ENCODE data around the gene LY6G6D. TPM values are rescaled to one million over a fixed set of nuclear protein-coding genes. Genes with fewer than 3 reads are reported as not detected.

LY6G6D gene
- total and polyA plus RNA-seq, 2 donors (not counting 3 experiments of a cell fraction or from before 2014, with no cell fraction given) = not detected

DNA sequence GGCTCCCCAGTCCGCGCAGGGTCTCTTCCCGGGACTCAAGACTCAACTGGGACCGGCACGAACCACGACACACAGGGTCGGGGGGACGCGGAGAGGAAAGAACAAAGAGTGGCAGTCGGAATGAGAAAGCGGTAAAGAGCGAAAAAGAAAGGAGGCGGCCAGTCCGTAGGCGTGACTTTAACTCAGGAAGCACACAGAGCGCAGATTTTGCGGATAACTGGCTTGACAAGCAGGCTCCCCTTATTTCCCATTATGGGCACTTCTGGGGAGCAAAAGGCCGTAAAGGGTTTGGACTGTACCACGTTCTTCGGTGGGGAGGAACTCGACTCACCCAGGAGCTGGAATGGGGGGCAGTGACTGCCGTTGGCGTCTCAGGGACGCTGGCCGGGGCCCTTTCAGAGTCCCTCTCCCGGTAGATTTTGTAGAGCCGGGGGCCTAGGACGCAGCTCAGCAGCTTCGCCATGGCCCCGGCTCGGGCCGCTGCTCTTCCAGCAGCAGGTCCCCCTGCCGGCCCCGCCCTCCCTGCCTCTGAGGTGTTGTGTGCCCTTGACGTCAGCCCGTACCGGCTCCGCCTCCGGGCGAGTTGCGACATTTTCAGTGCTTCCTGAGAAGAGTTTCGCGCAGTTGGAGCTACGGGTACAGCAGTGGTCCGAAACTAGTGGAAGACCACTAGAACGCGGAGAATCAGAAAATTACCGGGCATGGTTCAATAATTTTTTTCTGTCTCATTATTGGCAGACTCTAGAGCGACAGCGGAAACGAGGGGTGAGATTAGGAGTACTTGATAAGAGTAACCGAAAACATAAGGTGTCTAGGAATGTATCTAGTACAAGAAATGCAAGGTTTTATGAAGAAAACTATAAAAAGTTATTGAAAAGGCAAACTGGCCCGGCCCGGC, 12.1 kb upstream of the LY6G6D start, which contains the start of gene ABHD16A:
Gene ABHD16A, minus strand, starts transcription at position 506 of the 898 bp plus-strand sequence. Its CDS starts 43 bp downstream, at position 463.
- CTCF ChIA-PET = interaction anchor here (1.0 to 1.9 kb wide), 12 partner anchors 8 to 128 kb away, joined by 3 to 9 read pairs (median 6); partner anchors contain the start of genes DDAH2, LSM2, LY6G5C and LY6G6D
- intact Hi-C loops (cut with micrococcal nuclease) = loop anchor here (1.0 to 2.0 kb wide), 7 partner anchors 22 to 124 kb away; partner anchors contain the start of genes BAG6, HSPA1B, LY6G5C and PRRC2A
- FAIRE-seq = peak; percentile 100
- peak within 1 kb of the TSS; percentile 76 for H2AFZ ChIP-seq (ENCODE audit: low read depth, low read length)
- H3K27ac ChIP-seq (ENCODE audit: insufficient read depth, low read depth, low read length) = peak within 1 kb of the TSS; percentile 77
- H3K79me2 ChIP-seq (ENCODE audit: control insufficient read depth, insufficient read depth, low read length) = peaks cover 21% of the 10 kb centered on the region
- H3K36me3 ChIP-seq (ENCODE audit: control insufficient read depth in 2 of 2, extremely low read depth in 1 of 2, insufficient read depth in 2 of 2, low read length in 2 of 2) = no peaks in the 10 kb centered on the region
- no peaks in the 10 kb centered on the region for H3K9me3 ChIP-seq (replicated peaks; ENCODE audit: control insufficient read depth, insufficient read depth, low read length)
- peak within 1 kb of the TSS; percentile 59 to 80 (median 74) for H3K4me3 ChIP-seq (replicated peaks in 1 of 3; ENCODE audit: insufficient read depth in 1 of 3, low read depth in 1 of 3, low read length in 3 of 3)
- DNase-seq (ENCODE audit: low read depth, low spot score) = peak; percentile 99
- TF ChIP-seq, protein P1, sequence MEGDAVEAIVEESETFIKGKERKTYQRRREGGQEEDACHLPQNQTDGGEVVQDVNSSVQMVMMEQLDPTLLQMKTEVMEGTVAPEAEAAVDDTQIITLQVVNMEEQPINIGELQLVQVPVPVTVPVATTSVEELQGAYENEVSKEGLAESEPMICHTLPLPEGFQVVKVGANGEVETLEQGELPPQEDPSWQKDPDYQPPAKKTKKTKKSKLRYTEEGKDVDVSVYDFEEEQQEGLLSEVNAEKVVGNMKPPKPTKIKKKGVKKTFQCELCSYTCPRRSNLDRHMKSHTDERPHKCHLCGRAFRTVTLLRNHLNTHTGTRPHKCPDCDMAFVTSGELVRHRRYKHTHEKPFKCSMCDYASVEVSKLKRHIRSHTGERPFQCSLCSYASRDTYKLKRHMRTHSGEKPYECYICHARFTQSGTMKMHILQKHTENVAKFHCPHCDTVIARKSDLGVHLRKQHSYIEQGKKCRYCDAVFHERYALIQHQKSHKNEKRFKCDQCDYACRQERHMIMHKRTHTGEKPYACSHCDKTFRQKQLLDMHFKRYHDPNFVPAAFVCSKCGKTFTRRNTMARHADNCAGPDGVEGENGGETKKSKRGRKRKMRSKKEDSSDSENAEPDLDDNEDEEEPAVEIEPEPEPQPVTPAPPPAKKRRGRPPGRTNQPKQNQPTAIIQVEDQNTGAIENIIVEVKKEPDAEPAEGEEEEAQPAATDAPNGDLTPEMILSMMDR (IDR thresholded peaks at IDR 0.05; ENCODE audit: extremely low read depth in 1 of 2, insufficient read depth in 1 of 2, low read depth in 1 of 2, low read length in 2 of 2) = peak in 1 of 2 donors; percentile 3
- TF ChIP-seq, protein P2, sequence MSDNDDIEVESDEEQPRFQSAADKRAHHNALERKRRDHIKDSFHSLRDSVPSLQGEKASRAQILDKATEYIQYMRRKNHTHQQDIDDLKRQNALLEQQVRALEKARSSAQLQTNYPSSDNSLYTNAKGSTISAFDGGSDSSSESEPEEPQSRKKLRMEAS (IDR thresholded peaks at IDR 0.05; ENCODE audit: insufficient read depth, insufficient read length) = peak; percentile 7
- TF ChIP-seq JUN (IDR thresholded peaks at IDR 0.05; ENCODE audit: borderline replicate concordance, insufficient read depth, insufficient read length, low read depth) = no peak
- no peak for TF ChIP-seq GATA2 (IDR thresholded peaks at IDR 0.05; ENCODE audit: insufficient read depth, insufficient read length, low read depth, low read length)
- TF ChIP-seq POLR2AphosphoS5 (IDR thresholded peaks at IDR 0.05; ENCODE audit: insufficient read depth, low read depth, low read length) = peak; percentile 90
- TF ChIP-seq POLR2A (IDR thresholded peaks at IDR 0.05; ENCODE audit: low read depth, low read length) = peak; percentile 97
- no peak for TF ChIP-seq FOS (IDR thresholded peaks at IDR 0.05; ENCODE audit: borderline replicate concordance, insufficient read depth, low read length)
- no peak for TF ChIP-seq EZH2 (IDR thresholded peaks at IDR 0.05; ENCODE audit: borderline replicate concordance, low read depth, low read length, severe bottlenecking)
- TF ChIP-seq MYC (IDR thresholded peaks at IDR 0.05; ENCODE audit: low read depth, low read length) = no peak
- BruUV-seq (replicated peaks) = TSS peak; percentile 80
- H3K4me1 ChIP-seq (ENCODE audit: control insufficient read depth, extremely low read depth, insufficient read depth, low read length) = peaks cover 11% of the 10 kb centered on the region
- peak within 1 kb of the TSS; percentile 81 for H3K4me2 ChIP-seq (ENCODE audit: insufficient read depth, low read length)
- dilution Hi-C loops (cut with MboI; ENCODE audit: extremely low pct_ligation_motif_present, low sequenced_read_pairs) = no loop called here
- POLR2A ChIA-PET = interaction anchor here (0.7 to 1.2 kb wide), 6 partner anchors 8 to 124 kb away, joined by 3 to 6 read pairs (median 4); partner anchors contain the start of genes DDAH2, GPANK1, HSPA1B and MSH5
- H3K9ac ChIP-seq (replicated peaks; ENCODE audit: extremely low read depth, insufficient read depth, low read length) = peak within 1 kb of the TSS; percentile 90
- H4K20me1 ChIP-seq (replicated peaks; ENCODE audit: control insufficient read depth, extremely low read depth, insufficient read depth, low read length) = no peaks in the 10 kb centered on the region
- H3K27me3 ChIP-seq (ENCODE audit: control insufficient read depth in 2 of 2, insufficient read depth in 2 of 2, low read length in 2 of 2) = no peaks in the 10 kb centered on the region
- H3K9me1 ChIP-seq (replicated peaks; ENCODE audit: control insufficient read depth, extremely low read depth, insufficient read depth, low read length) = no peaks in the 10 kb centered on the region

Data from endothelial cell of umbilical vein (primary cell).